Psoas muscle (tissue), 8 donors: ENCODE measurements around the gene PKHD1. TPM values are rescaled to one million over a fixed set of nuclear protein-coding genes. Genes with fewer than 3 reads are reported as not detected.
"Not testable (repeated sequence)": the region's sequence is repeated elsewhere in the genome, so short reads cannot be mapped to it uniquely, and the experiment has no call there.

Experiments
- ATAC-seq, 4 donors: fragments of 200-7000 bp; cut with Tn5 transposase; one replicate each; pipeline ENCODE4 v1.9.1; 2020; ENCODE audit warnings: moderate library complexity in 3 of 4, mild to moderate bottlenecking in 2 of 4
- DNase-seq, 2 donors: peaks; one replicate each; pipeline ENCODE4 v3.0.0-alpha.2; 2020
- H3K27ac ChIP-seq: fragments of 200-600 bp; one replicate; pipeline ENCODE4 v1.8.0; 2022
- H3K27me3 ChIP-seq, 3 donors: fragments of 200-600 bp in 1 of 3; one replicate each; pipeline versions ENCODE4 v1.6.1 to v1.8.0; 2013 to 2022; ENCODE audit warnings: low read length in 2 of 3, mild to moderate bottlenecking in 2 of 3, moderate library complexity in 1 of 3; ENCODE audit not compliant: insufficient read depth in 3 of 3
- H3K36me3 ChIP-seq, 2 donors: fragments of 200-600 bp in 1 of 2; one replicate each; pipeline versions ENCODE4 v1.6.1 to v1.8.0; 2013 to 2022; ENCODE audit warnings: low read depth in 1 of 2, mild to moderate bottlenecking in 1 of 2, moderate library complexity in 1 of 2; ENCODE audit not compliant: insufficient read depth in 1 of 2
- H3K4me1 ChIP-seq: fragments of 200-600 bp; one replicate; pipeline ENCODE4 v1.8.0; 2022
- H3K4me3 ChIP-seq: fragments of 200-600 bp; one replicate; pipeline ENCODE4 v1.8.0; 2022; ENCODE audit warnings: mild to moderate bottlenecking
- H3K9me3 ChIP-seq: fragments of 200-600 bp; one replicate; pipeline ENCODE4 v1.8.0; 2022
- WGBS, 3 donors: extraction: QIAGEN DNeasy Blood & Tissue Kit; methylation state at CpG; one replicate each; pipeline versions ENCODE4 v1.1.6 to v1.1.7; 2013; 5-methylcytosine and 5-hydroxymethylcytosine counted together
- intact Hi-C, 2 donors: fragments of 100-400 bp; cut with DNase I; formaldehyde crosslinking; loops; one replicate each; pipeline versions ENCODE4 v1.11.0 to v1.14.2; 2022
- polyA plus RNA-seq, 3 donors: library from polyadenylated mRNA; stranded (reverse); fragments of 200-250 nt; gene quantifications; one replicate each; pipeline ENCODE4 v1.2.3, GENCODE V29; 2013
- total RNA-seq, 4 donors: library from RNA; stranded (reverse); fragmentation: NEBNext Ultra II Directional in 2 of 4; extraction: Animal tissue kit (Norgen Biotek cat#: 25700) in 2 of 4; gene quantifications; one replicate each; pipeline versions ENCODE4 v1.2.1 to v1.2.4, GENCODE V29; 2021 to 2023
- TF ChIP-seq, protein P1 (sequence below): fragments of 200-600 bp; IDR thresholded peaks from one replicate; pipeline ENCODE4 v1.8.0; 2022; ENCODE audit warnings: antibody characterized with exemption
- donor health status: healthy with polysubstance abuse.
- donor health status: DM: no; HTN: no; CAD: no; lungs with moderate emphysema.
- donor health status: Bipolar disorder and iron deficiency.
- donor health status: healthy.
- donor health status: DM: yes; HTN: yes; CAD: no.
- donor health status: DM: no; HTN: no; CAD: no.
- donor health status: DM: no; HTN: no; CAD: no.
- donor health status: DM: yes; HTN: yes; CAD: no.

Gene PKHD1
- total and polyA plus RNA-seq, 7 donors = under 0.01 to 0.11 (median 0.02) TPM; not detected in 2

- TF ChIP-seq, protein P1, sequence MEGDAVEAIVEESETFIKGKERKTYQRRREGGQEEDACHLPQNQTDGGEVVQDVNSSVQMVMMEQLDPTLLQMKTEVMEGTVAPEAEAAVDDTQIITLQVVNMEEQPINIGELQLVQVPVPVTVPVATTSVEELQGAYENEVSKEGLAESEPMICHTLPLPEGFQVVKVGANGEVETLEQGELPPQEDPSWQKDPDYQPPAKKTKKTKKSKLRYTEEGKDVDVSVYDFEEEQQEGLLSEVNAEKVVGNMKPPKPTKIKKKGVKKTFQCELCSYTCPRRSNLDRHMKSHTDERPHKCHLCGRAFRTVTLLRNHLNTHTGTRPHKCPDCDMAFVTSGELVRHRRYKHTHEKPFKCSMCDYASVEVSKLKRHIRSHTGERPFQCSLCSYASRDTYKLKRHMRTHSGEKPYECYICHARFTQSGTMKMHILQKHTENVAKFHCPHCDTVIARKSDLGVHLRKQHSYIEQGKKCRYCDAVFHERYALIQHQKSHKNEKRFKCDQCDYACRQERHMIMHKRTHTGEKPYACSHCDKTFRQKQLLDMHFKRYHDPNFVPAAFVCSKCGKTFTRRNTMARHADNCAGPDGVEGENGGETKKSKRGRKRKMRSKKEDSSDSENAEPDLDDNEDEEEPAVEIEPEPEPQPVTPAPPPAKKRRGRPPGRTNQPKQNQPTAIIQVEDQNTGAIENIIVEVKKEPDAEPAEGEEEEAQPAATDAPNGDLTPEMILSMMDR = no peak
- Histone ChIP-seq H3K4me1 (no peaks in the 10 kb centered on the region), H3K27ac (no peak overlapping the region), H3K4me3 (no peak overlapping the region), H3K9me3 (no peaks in the 10 kb centered on the region), H3K27me3 (peaks cover 0 to 3% (median 0%) of the 10 kb centered on the region in 3 donors), H3K36me3 (no peaks in the 10 kb centered on the region)
- 37 to 46% (median 43%) methylated on average over 5 of the region's 5 CpGs for WGBS, 3 donors
- DNase-seq (no peak), ATAC-seq (no peak)
- intact Hi-C loops = no loop called here
Measured at GRCh38 chr6:51983564-51983963, 103.8 kb downstream of the PKHD1 start.

DNA sequence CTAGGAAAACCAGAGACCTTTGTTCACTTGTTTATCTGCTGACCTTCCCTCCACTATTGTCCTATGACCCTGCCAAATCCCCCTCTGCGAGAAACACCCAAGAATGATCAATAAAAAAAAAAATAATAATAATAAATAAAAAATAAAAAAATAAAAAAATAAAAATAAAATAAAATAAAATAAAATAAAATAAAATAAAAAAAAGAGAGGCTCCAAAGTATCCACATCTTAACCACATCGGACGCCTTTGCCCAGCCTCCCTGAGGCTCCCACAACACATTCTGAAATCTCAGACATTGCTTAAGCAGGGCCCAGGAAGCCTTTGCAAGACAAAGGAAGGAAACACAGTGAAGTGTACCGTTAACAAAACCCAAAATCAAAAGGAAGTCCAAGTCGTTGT, 104.7 kb downstream of the PKHD1 start:
- ATAC-seq, H3K27me3 ChIP-seq, DNase-seq, H3K9me3 ChIP-seq, H3K4me3 ChIP-seq, H3K36me3 ChIP-seq, H3K4me1 ChIP-seq, intact Hi-C loops, H3K27ac ChIP-seq: not testable (repeated sequence)
- 65 to 70% (median 68%) methylated on average over 4 to 5 of the region's 5 CpGs for WGBS, 3 donors

DNA sequence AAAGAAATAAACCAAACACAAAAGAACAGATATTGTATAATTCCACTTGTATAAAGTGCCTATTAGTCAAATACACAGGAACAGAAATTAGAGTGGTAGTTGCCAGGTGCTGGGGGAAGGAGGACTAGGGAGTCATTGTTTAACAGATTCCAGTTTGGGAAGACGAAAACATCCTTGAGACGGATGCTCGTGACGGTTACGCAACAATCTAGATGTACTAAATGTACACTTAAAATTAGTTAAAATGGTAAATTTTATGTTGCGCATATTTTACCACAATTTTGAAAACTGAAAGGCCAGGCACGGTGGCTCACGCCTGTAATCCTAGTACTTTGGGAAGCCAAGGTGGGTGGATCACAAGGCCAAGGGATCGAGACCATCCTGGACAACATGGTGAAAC, 111.0 kb downstream of the PKHD1 start:
- DNase-seq (no peak), ATAC-seq (no peak)
- WGBS, 3 donors = 92 to 96% (median 93%) methylated on average over 9 of the region's 9 CpGs
- Histone ChIP-seq H3K36me3 (no peaks in the 10 kb centered on the region), H3K4me3 (no peak overlapping the region), H3K9me3 (no peaks in the 10 kb centered on the region), H3K4me1 (no peaks in the 10 kb centered on the region), H3K27ac (no peak overlapping the region), H3K27me3 (no peaks in the 10 kb centered on the region)
- TF ChIP-seq, protein P1 = no peak
- intact Hi-C loops = no loop called here

GRCh38 chr6:51972659-51973058, 114.8 kb downstream of the PKHD1 start:
- intact Hi-C loops = no loop called here
- no peaks in the 10 kb centered on the region for H3K27me3 ChIP-seq
- no peak overlapping the region for H3K4me3 ChIP-seq
- TF ChIP-seq, protein P1 = no peak
- no peaks in the 10 kb centered on the region for H3K36me3 ChIP-seq
- DNase-seq (no peak), ATAC-seq (no peak)
- no peak overlapping the region for H3K27ac ChIP-seq
- no peaks in the 10 kb centered on the region for H3K9me3 ChIP-seq
- 22 to 44% (median 40%) methylated on average over 3 of the region's 3 CpGs for WGBS, 3 donors
- H3K4me1 ChIP-seq = no peaks in the 10 kb centered on the region

DNA sequence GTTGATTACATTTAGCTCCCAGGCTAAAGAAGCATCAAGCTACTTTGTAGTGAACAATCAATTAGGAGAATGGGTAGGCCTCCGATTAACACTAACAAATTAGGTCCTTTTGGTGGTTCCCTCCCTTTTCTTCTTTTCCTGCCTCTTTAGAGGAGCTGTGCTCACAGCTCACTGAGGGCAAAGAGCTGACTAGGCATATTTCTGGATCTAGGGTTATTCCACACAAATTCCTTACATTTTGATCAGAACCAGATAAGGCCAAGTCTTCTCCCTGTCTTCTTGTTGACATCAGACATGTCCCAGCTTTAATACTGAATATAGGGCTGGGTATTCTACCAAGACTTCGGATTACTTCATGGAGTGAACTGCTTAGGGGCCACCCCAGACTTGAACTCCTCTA, 119.1 kb downstream of the PKHD1 start:
- 89% methylated on average over 2 of the region's 2 CpGs for WGBS, 3 donors
- TF ChIP-seq, protein P1 = no peak
- DNase-seq = no peak

More for the DNA sequence above, 119.1 kb downstream of the PKHD1 start:
- no peaks in the 10 kb centered on the region for H3K36me3 ChIP-seq
- H3K4me3 ChIP-seq = no peak overlapping the region
- H3K9me3 ChIP-seq = no peaks in the 10 kb centered on the region
- intact Hi-C loops = no loop called here
- ATAC-seq = no peak
- H3K27me3 ChIP-seq = no peaks in the 10 kb centered on the region
- H3K4me1 ChIP-seq = no peaks in the 10 kb centered on the region
- no peak overlapping the region for H3K27ac ChIP-seq
